GM19238 (cell line): Measurements from ENCODE around the gene KIFAP3.
"Not testable (repeated sequence)": the region's sequence is repeated elsewhere in the genome, so short reads cannot be mapped to it uniquely, and the experiment has no call there.

Source experiments
- DNase-seq: peaks from one replicate; pipeline ENCODE4 v3.0.0; 2011; ENCODE audit warnings: low spot score; ENCODE audit not compliant: insufficient read length

The KIFAP3 gene

GRCh38 chr1:169890761-169891538 is 183.5 kb downstream of the KIFAP3 start:
- DNase-seq = no peak

- no peak for DNase-seq
Measured at GRCh38 chr1:169889871-169890270, 184.6 kb downstream of the KIFAP3 start.

GRCh38 chr1:169886931-169887330 is 187.6 kb downstream of the KIFAP3 start:
- DNase-seq = no peak

GRCh38 chr1:169886422-169886821 is 188.1 kb downstream of the KIFAP3 start:
- DNase-seq = no peak

DNA sequence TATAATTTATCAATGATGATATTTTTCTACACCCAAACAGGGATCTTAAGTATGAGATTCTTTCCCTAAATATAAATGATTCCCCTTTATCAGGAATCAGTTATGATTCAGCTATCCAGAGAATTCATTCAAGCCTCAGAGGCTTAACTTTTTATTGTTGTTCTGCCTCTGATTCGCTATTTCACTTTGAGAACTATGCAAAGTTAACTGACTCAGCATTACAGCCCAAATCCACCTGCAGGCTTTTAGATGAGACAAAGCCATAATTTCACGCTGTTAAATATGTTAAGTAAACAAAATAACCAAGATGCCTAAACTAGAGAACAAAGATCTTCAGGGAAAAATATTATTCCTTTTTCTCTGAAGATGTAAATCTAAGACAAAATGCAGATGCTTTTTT is 189.3 kb downstream of the KIFAP3 start:
- DNase-seq = no peak

DNA sequence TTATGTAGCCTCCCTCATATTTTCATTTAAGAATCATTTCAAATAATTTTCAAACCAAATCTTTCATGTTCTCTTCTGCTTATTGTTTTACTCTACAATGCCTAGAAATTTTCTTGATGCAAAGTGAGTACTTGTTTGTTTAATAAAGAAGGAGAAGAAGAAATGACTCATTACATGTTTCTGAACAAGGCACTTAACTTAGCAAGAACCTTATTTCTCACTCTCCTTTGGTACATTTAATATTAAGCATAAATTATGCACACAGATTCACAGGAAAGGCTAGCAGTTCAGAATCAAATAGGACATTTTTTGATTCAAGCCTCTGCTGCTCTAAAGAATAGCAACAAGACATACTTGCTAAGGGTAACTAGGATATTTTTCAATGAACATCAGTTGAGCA is 189.9 kb downstream of the KIFAP3 start:
- DNase-seq = no peak

DNA sequence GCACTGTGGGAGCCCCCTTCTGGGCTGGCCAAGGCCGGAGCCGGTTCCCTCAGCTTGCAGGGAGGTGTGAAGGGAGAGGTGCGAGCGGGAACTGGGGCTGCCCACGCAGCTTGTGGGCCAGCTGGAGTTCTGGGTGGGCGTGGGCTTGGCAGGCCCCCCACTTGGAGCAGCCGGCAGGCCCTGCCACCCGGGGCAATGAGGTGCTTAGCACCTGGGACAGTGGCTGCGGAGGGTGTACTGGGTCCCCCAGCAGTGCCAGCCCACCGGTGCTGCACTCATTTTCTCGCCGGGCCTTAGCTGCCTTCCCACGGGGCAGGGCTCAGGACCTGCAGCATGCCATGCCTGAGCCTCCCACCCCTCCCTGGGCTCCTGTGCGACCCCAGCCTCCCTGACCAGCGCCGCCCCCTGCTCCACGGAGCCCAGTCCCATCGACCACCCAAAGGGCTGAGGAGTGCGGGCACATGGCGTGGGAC is 192.4 kb downstream of the KIFAP3 start:
- no peak for DNase-seq

DNA sequence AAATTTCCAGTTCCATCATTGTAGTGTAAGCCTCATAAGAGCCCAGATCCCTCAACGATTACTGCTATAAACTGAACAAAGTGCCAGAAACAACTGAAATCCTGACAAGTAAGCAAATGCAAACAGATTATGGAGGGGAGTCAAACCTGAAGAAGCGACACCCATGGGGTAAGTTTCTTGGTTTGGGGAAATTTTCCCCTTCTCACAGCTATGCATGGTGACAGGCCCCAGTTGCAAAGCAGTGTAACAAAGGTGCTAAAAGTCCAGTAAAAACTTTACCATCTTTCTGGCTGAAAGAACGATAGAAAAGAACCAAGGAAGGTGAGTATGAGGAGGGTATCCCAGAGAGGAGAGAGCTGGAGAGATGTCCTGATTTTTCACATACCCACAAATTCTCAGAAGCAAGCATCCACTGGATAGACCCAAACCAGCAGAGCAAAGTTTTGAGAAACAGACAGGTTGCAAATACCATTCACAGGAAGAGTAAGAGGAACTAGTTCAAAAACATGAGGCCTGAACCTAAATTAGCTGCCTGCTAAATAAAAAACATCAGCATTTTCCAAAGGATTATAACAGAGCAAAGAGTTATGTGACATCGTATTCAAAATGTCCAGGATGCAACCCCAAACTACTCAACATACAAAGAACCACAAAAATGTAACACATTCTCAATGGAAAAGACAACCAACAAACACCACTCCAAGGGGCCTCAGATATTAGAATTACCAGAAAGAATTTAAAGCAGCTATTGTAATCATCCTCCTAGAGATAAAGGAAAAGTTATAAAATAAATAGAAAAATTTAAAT is 195.3 kb downstream of the KIFAP3 start:
- DNase-seq = no peak

GRCh38 chr1:169878498-169878897 is 196.0 kb downstream of the KIFAP3 start:
- no peak for DNase-seq

GRCh38 chr1:169877800-169878491 is 196.5 kb downstream of the KIFAP3 start:
- no peak for DNase-seq

DNA sequence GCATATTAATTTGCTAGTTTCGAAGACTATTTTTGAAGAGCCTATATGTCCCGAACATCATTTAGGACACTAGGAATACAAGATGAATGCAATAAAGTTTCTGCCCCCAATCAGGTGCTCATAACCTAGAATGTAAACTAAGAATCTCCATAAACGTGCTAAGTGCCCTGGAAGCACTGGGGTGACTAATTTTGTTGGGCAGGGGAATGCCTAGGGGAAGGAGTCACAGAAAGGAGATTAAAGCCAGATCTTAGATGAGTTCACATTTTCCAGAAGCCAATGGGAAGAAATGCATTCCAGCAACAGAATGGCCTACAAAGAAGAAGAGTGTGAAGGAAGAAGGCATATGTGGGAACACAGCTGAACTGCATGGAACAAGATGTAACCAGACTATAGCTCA is 200.3 kb downstream of the KIFAP3 start:
- DNase-seq = no peak

DNA sequence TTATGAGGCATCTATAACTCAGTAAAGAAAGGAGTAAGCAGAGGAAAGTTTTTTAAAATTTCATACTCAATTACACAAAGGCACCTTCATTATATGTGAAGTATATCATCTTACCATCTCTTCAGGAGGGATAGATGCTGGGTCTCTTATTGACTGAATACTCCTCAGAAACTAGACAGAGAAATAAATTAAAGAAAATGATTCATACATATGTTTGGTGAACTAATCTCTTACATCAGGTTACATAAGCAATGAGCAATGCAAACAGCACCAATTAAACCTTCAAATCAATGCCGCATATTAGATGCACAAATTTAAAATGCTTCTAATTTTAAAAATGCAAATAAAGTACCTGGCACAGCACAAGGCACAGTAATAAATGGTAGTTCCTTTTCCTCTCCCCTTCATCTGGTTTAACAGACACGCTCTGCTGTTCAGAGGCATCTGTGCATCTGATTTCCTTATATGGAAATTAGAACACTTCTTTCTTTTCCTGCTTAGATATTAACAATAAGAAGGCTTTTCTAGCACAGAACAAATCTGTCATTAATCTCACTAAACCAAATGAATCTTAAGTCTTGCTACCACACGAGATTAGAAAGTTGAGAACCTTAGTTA is 200.8 kb downstream of the KIFAP3 start:
- no peak for DNase-seq

DNA sequence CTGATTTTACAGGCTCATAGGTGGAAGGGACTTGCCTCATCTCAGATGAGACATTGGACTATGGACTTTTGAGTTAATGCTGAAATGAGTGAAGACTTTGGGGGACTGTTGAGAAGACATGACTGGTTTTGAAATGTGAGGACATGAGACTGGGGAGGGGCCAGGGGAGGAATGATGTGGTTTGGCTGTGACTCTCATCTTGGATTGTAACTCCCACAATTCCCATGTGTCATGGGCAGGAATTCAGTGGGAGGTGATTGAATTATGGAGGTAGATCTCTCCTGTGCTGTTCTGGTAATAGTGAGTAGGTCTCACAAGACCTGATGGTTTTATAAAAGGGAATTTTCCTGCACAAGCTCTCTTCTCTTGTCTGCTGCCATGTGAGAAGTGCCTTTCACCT is 201.6 kb downstream of the KIFAP3 start:
- no peak for DNase-seq

DNA sequence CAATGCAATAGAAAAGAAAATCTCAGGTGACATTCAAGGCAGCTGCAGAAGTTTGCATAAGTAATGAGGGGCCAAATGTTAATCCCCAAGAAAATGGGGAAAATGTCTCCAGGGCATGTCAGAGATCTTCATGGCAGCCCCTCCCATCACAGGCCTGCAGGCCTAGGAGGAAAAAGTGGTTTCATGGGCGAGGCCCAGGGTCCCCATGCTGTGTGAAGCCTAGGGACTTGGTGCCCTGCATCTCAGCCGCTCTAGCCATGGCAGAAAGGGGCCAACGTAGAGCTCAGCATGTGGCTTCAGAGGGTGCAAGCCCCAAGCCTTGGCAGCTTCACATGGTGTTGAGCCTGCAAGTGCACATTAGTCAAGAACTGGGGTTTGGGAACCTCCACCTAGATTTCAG is 202.5 kb downstream of the KIFAP3 start:
- not testable (repeated sequence) for DNase-seq
